Hepatocyte (in vitro differentiated cells): ENCODE results near the gene PSPH. TPM values are rescaled to one million over a fixed set of nuclear protein-coding genes. Genes with fewer than 3 reads are reported as not detected.

Experiments
- DNase-seq: peaks from one replicate; pipeline ENCODE4 v3.0.0-alpha.2; 2016; ENCODE audit warnings: low spot score
- H2AFZ ChIP-seq: fragments of 200-600 bp; sonication (generic); 2 replicates; pipeline ENCODE4 v1.6.0; 2016; ENCODE audit warnings: antibody characterized with exemption, mild to moderate bottlenecking
- H3K27ac ChIP-seq: fragments of 200-600 bp; sonication (generic); 2 replicates; pipeline ENCODE4 v1.5.1; 2016; ENCODE audit warnings: mild to moderate bottlenecking
- H3K27me3 ChIP-seq: fragments of 200-600 bp; sonication (generic); 2 replicates; pipeline ENCODE4 v1.6.1; 2016
- H3K36me3 ChIP-seq: fragments of 200-600 bp; sonication (generic); replicated peaks from 2 replicates; pipeline ENCODE4 v1.5.1; 2016; ENCODE audit warnings: low read depth; ENCODE audit not compliant: insufficient read depth
- H3K4me1 ChIP-seq: fragments of 200-600 bp; sonication (generic); 2 replicates; pipeline ENCODE4 v1.5.1; 2016; ENCODE audit warnings: mild to moderate bottlenecking, moderate library complexity; ENCODE audit not compliant: insufficient read depth
- H3K4me2 ChIP-seq: fragments of 200-600 bp; sonication (generic); 2 replicates; pipeline ENCODE4 v1.6.0; 2016
- H3K4me3 ChIP-seq: fragments of 200-600 bp; sonication (generic); 2 replicates; pipeline ENCODE4 v1.5.1; 2016; ENCODE audit warnings: mild to moderate bottlenecking
- H3K79me2 ChIP-seq: fragments of 200-600 bp; sonication (generic); 2 replicates; pipeline ENCODE4 v1.6.0; 2017; ENCODE audit warnings: mild to moderate bottlenecking
- H3K9me2 ChIP-seq: fragments of 200-600 bp; sonication (generic); replicated peaks from 2 replicates; pipeline ENCODE4 v1.6.0; 2017; ENCODE audit warnings: mild to moderate bottlenecking; ENCODE audit not compliant: insufficient read depth
- H3K9me3 ChIP-seq: fragments of 200-600 bp; sonication (generic); 2 replicates; pipeline ENCODE4 v1.5.1; 2016; ENCODE audit warnings: low read depth, mild to moderate bottlenecking
- H4K20me1 ChIP-seq: fragments of 200-600 bp; sonication (generic); 2 replicates; pipeline ENCODE4 v1.6.0; 2016; ENCODE audit warnings: mild to moderate bottlenecking; ENCODE audit not compliant: insufficient read depth, poor library complexity, severe bottlenecking
- EZH2 ChIP-seq: fragments of 200-600 bp; sonication (generic); IDR thresholded peaks from 2 replicates; pipeline ENCODE4 v1.6.1; 2016; ENCODE audit warnings: antibody characterized with exemption, mild to moderate bottlenecking, borderline replicate concordance
- EZH2phosphoT487 ChIP-seq: fragments of 200-600 bp; sonication (generic); IDR thresholded peaks from one replicate; pipeline ENCODE4 v1.6.1; 2018; ENCODE audit warnings: antibody characterized with exemption, mild to moderate bottlenecking, low read depth, moderate library complexity; ENCODE audit not compliant: unreplicated experiment, severe bottlenecking
- WGBS: methylation state at CpG from one replicate; pipeline ENCODE4 v1.1.6; 2016; ENCODE audit warnings: low lambda C conversion rate; ENCODE audit errors: missing lambda C conversion rate; 5-methylcytosine and 5-hydroxymethylcytosine counted together
- polyA plus RNA-seq: library from polyadenylated mRNA; unstranded; fragments of >200 nt; fragmentation: Nextera tagmentation; extraction: Ambion mirVana; gene quantifications from 2 replicates; pipeline ENCODE4 v1.2.1, GENCODE V29; 2016
- total RNA-seq: library from RNA; depleted of rRNA; stranded (reverse); fragments of >200 nt; gene quantifications from 2 replicates; pipeline ENCODE4 v1.2.3, GENCODE V29; 2014
- TF ChIP-seq, protein P1 (sequence below): fragments of 200-600 bp; sonication (generic); IDR thresholded peaks from 2 replicates; pipeline ENCODE4 v1.5.1; 2016; ENCODE audit warnings: antibody characterized with exemption, mild to moderate bottlenecking; ENCODE audit not compliant: poor library complexity

The PSPH gene
- total and polyA plus RNA-seq, 2 experiments from 2014 or later: 48.0 to 160 TPM

DNA sequence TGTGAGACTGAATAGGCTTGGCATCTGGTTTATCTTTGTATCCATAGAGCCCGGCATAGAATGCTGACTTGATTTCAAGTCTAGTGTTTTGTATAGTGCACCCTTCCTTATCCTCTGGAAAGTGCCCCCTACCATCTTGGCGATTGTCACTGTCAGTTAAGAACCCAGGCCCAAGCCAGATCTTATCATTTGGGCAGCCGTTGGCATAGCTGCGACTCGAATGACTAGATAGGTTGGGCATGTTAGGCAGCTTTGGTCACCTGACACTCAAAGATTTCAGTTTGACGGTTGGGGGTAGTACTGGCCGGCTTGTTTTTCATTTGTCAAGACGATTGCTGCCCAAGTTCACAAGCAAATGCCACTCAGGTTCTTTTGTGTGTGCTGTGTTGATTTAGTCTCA lies 80.3 kb downstream of the PSPH start:
- WGBS: 84% methylated on average over 8 of the region's 8 CpGs
- Histone ChIP-seq H3K4me1 (no peaks in the 10 kb centered on the region), H3K27me3 (no peaks in the 10 kb centered on the region), H3K36me3 (no peaks in the 10 kb centered on the region), H3K79me2 (peaks cover 94% of the 10 kb centered on the region), H3K9me2 (no peaks in the 10 kb centered on the region), H3K4me2 (no peak overlapping the region), H3K4me3 (no peak overlapping the region), H2AFZ (no peak overlapping the region), H3K9me3 (no peaks in the 10 kb centered on the region), H4K20me1 (peaks cover 28% of the 10 kb centered on the region), H3K27ac (no peak overlapping the region)
- no peak for DNase-seq
- TF ChIP-seq EZH2phosphoT487 (no peak), EZH2 (no peak)
- TF ChIP-seq, protein P1, sequence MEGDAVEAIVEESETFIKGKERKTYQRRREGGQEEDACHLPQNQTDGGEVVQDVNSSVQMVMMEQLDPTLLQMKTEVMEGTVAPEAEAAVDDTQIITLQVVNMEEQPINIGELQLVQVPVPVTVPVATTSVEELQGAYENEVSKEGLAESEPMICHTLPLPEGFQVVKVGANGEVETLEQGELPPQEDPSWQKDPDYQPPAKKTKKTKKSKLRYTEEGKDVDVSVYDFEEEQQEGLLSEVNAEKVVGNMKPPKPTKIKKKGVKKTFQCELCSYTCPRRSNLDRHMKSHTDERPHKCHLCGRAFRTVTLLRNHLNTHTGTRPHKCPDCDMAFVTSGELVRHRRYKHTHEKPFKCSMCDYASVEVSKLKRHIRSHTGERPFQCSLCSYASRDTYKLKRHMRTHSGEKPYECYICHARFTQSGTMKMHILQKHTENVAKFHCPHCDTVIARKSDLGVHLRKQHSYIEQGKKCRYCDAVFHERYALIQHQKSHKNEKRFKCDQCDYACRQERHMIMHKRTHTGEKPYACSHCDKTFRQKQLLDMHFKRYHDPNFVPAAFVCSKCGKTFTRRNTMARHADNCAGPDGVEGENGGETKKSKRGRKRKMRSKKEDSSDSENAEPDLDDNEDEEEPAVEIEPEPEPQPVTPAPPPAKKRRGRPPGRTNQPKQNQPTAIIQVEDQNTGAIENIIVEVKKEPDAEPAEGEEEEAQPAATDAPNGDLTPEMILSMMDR: no peak

GRCh38 chr7:55970561-55970960 lies 80.7 kb downstream of the PSPH start:
- no peak overlapping the region for H2AFZ ChIP-seq

DNA sequence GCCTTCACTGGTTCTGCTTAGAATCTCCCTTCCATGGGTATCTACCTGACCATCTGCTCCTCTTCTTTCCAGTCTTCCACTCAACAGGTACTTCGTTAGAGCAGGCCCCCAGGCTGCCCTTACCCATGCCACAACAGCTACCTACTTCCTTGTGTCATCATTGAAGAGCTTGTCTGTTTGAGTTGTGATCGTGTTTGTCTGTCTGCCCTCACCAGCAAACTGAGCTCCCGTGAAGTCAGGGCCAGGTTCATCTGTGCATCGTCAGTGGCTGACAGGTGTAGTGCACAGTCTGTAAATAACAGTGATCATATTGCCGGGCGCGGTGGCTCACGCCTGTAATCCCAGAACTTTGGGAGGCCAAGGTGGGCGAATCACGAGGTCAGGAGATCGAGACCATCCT lies 81.9 kb downstream of the PSPH start:
- H3K79me2 ChIP-seq: peaks cover 90% of the 10 kb centered on the region
- WGBS: 88% methylated on average over 11 of the region's 11 CpGs
- H3K4me2 ChIP-seq: no peak overlapping the region
- no peak for DNase-seq
- peaks cover 6% of the 10 kb centered on the region for H3K4me1 ChIP-seq
- no peaks in the 10 kb centered on the region for H3K27me3 ChIP-seq
- H3K36me3 ChIP-seq: no peaks in the 10 kb centered on the region
- peaks cover 26% of the 10 kb centered on the region for H4K20me1 ChIP-seq
- H3K9me2 ChIP-seq: no peaks in the 10 kb centered on the region
- no peak overlapping the region for H2AFZ ChIP-seq
- no peak overlapping the region for H3K4me3 ChIP-seq
- no peaks in the 10 kb centered on the region for H3K9me3 ChIP-seq
- TF ChIP-seq EZH2 (no peak), EZH2phosphoT487 (no peak)
- TF ChIP-seq, protein P1: no peak
- no peak overlapping the region for H3K27ac ChIP-seq

More at GRCh38 chr7:55970561-55970960, 80.7 kb downstream of the PSPH start:
- TF ChIP-seq, protein P1: no peak
- TF ChIP-seq EZH2: no peak
- no peak for TF ChIP-seq EZH2phosphoT487
- Histone ChIP-seq H3K9me3 (no peaks in the 10 kb centered on the region), H3K4me3 (no peak overlapping the region), H3K9me2 (no peaks in the 10 kb centered on the region), H4K20me1 (peaks cover 26% of the 10 kb centered on the region), H3K4me2 (no peak overlapping the region), H3K36me3 (no peaks in the 10 kb centered on the region), H3K79me2 (peaks cover 96% of the 10 kb centered on the region), H3K27ac (no peak overlapping the region), H3K27me3 (no peaks in the 10 kb centered on the region), H3K4me1 (peaks cover 2% of the 10 kb centered on the region)
- WGBS: 95% methylated on average over 7 of the region's 7 CpGs
- no peak for DNase-seq

DNA sequence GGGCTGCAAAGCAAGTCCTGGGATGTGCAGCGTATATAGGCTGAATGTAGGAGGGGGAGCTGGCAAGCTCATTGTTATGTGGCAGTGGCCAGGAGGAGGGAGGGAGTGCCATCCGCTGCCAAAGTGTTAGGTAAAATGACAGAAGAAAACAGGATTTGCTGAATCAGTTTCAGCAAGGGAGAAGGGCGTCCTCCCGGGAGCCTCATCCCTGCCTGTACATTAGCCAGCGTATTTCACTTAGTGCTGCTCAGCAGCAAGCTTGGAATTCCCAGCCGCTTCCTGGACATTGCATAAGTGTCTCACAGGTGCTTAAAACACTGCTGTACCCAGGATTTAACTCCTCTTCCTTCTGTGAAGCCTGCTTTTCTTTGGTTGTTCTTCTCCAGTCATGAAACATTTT lies 84.4 kb downstream of the PSPH start:
- H3K27ac ChIP-seq: no peak overlapping the region
- H3K79me2 ChIP-seq: peaks cover 70% of the 10 kb centered on the region
- H3K9me3 ChIP-seq: no peaks in the 10 kb centered on the region
- no peaks in the 10 kb centered on the region for H3K27me3 ChIP-seq
- peaks cover 20% of the 10 kb centered on the region for H4K20me1 ChIP-seq
- H3K36me3 ChIP-seq: no peaks in the 10 kb centered on the region
- H3K4me3 ChIP-seq: no peak overlapping the region
- TF ChIP-seq EZH2 (no peak), EZH2phosphoT487 (no peak)
- TF ChIP-seq, protein P1: no peak
- WGBS: 83% methylated on average over 6 of the region's 6 CpGs
- peak overlapping the region; percentile 81 for H3K4me2 ChIP-seq
- DNase-seq: no peak
- H3K4me1 ChIP-seq: peaks cover 8% of the 10 kb centered on the region
- H2AFZ ChIP-seq: no peak overlapping the region
- H3K9me2 ChIP-seq: no peaks in the 10 kb centered on the region
